GM10248 (cell line): ENCODE results near the gene WDR1.

Source experiments
- CTCF ChIA-PET: fragments of 300-600 bp; sonication (Branson Sonifier 250); formaldehyde crosslinking; extraction: SDS; loops from one replicate; lab custom pipeline; 2021; ENCODE audit warnings: antibody characterized with exemption; lab: Yijun Ruan, JAX
- POLR2A ChIA-PET: fragments of 350-650 bp; sonication (Branson Sonifier 250); formaldehyde crosslinking; extraction: SDS; loops from one replicate; lab custom pipeline; 2020; ENCODE audit warnings: antibody characterized with exemption; lab: Yijun Ruan, JAX
- DNase-seq: peaks from one replicate; pipeline ENCODE4 v3.0.0; 2012; ENCODE audit errors: extremely low spot score
- TF ChIP-seq, protein P1 (sequence below): IDR thresholded peaks from 2 replicates; pipeline ENCODE4 v1.5.1; 2012; ENCODE audit warnings: mild to moderate bottlenecking, low read depth; ENCODE audit errors: extremely low read depth, missing control alignments, control extremely low read depth

The WDR1 gene

DNA sequence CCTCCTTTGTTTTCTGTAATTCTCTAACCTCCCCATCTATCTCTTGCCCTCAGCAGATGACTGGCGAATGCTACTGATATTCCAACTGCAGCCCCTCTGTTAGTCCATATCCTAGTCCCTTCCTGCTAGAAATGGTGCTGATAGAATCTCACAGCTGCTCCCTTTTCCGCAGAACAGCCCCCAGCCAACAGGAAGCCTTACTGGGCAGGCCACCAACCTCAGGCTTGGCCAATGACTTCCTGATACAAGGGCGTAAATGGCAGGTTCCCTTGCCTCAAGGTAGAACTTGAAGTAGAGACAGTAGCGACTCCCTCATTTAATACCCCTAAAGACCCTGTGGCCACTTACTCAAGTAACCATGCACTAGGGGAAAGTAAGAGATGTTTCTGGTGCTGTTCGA, 68.6 kb downstream of the WDR1 start:
- ChIA-PET POLR2A (no interaction called here), CTCF (no interaction called here)
- DNase-seq: no peak
- TF ChIP-seq, protein P1, sequence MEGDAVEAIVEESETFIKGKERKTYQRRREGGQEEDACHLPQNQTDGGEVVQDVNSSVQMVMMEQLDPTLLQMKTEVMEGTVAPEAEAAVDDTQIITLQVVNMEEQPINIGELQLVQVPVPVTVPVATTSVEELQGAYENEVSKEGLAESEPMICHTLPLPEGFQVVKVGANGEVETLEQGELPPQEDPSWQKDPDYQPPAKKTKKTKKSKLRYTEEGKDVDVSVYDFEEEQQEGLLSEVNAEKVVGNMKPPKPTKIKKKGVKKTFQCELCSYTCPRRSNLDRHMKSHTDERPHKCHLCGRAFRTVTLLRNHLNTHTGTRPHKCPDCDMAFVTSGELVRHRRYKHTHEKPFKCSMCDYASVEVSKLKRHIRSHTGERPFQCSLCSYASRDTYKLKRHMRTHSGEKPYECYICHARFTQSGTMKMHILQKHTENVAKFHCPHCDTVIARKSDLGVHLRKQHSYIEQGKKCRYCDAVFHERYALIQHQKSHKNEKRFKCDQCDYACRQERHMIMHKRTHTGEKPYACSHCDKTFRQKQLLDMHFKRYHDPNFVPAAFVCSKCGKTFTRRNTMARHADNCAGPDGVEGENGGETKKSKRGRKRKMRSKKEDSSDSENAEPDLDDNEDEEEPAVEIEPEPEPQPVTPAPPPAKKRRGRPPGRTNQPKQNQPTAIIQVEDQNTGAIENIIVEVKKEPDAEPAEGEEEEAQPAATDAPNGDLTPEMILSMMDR: no peak

DNA sequence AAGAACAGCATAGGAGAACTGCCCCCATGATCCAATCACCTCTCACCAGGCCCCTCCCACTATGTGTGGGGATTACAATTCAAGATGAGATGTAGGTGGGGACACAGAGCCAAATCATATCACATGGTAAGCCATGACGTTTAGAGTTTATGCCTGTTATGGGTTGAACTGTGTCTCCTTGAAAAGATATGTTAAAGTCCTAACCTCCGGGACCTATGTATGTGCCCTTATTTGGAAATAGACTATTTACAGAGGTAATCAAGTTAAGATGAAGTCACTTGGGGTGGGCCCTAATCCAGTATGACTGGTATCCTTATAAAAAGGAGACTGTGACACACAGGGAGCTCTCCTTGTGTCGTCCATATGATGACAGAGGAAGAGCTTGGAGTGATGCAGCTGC, 70.1 kb downstream of the WDR1 start:
- CTCF ChIA-PET: interaction anchor here (1.0 kb wide), 1 partner anchor 11 kb away, joined by 3 read pairs; no protein-coding TSS in a partner anchor
- POLR2A ChIA-PET: no interaction called here
- no peak for DNase-seq
- TF ChIP-seq, protein P1: no peak

DNA sequence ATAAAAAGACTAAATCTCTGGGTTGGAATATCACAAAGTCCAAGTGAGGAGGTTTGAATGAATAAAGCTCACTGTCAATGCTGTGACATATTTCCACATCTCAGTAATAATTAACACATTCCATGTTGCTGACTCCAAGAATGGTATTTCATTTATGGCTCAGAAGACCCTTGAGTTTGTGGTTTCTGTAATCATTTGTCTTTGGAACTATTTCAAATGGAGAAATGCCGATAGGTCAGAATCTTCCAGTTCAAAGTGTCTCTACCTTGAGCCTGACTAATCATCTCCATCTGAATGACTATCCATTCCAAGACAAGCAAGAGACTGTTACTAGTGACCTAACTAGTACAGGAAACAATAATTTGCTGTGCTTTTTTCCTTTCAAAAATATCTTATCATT, 71.1 kb downstream of the WDR1 start:
- no peak for DNase-seq
- CTCF ChIA-PET: no interaction called here
- POLR2A ChIA-PET: no interaction called here
- TF ChIP-seq, protein P1: no peak

DNA sequence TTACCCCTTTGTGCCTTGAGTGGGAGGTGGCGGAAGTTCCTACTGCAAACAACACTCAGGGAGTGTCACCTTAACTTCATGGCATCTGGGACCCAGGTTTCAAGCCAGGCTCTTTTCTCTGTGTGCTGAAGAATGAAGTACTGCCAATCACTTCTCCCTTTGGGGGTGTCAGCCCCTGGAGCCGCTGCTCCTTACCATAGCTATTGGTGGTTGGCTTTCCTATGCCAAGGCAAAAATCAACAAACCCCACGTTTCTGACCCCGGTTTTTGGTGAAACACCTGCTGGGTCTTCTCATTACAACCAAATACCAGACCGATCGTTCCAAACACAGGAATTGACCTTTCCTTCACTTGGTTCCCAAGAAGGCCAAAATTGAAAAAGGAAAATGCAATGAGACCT, 75.6 kb downstream of the WDR1 start:
- ChIA-PET POLR2A (no interaction called here), CTCF (interaction anchor here (1.1 to 1.6 kb wide), 2 partner anchors 27 to 50 kb away, joined by 3 to 5 read pairs; no protein-coding TSS in a partner anchor)
- DNase-seq: no peak
- TF ChIP-seq, protein P1: no peak

DNA sequence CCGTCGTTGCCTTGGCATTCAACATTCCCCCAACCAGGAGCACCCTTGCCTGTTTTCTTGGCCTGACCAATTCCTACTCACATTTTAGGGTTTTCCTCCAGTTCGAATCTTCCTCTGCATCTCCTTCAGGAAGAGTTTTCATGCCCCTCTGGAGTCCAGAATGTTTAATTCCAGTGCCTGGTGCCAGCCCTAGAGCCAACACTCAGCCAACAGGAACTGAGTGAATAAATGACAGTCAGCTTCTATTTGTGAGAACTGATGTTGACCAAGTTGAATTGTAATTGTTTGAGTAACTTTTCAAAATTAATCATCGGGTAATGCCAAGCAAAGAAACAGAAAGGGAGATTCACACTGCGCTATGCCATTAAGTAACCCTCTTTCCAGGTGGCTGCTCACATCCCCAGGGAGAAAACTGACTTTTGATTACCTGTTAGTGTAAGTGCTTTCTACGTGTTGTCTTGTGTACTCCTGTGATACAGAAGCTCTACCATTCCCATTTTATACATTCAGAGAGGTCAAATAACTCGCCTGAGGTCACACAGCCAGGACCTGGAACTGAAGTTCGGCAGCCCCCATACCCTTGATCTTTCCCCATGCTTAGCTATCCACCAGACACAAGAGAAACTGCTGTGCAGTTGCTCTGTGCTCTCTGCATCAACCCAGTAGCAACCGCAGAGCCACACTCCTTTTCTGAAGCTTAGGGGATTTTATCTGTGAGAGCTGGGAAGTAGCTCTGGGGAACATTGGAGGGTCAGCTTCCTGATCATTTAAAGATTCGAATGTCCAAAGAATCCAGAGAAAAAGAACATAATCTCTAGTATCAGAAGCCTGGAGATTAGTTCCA, 76.3 kb downstream of the WDR1 start:
- ChIA-PET POLR2A (no interaction called here), CTCF (interaction anchor here (1.1 to 1.6 kb wide), 2 partner anchors 27 to 50 kb away, joined by 3 to 5 read pairs; no protein-coding TSS in a partner anchor)
- DNase-seq: no peak
- TF ChIP-seq, protein P1: no peak

DNA sequence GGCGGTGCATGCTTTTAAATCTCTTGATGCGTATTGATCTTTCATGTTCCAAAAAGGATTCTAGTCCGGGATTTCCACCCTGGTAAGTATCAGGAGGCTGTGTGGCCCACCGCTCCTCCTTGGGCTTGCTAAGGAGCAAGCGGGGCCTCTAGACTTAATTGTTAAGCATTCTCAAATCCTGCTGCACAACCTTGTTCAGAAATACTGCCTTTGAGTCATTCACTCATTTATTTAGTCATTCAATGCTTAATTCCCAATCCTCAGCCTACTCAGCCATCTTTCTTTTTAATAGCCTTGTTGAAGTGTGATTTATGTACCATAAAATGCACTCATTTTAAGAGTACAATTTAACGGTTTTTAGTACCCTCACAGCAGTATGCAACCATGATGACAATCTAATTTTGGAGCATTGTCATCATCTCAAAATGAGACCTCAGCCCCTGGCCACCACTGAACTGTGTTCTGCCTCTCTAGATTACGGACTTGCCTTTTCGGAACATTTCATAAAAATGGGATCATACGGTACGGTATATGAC, 79.7 kb downstream of the WDR1 start:
- TF ChIP-seq, protein P1: no peak
- DNase-seq: no peak
- CTCF ChIA-PET: no interaction called here
- POLR2A ChIA-PET: no interaction called here
